Stimulated activated CD8-positive, alpha-beta memory T cell treated with anti-CD3 and anti-CD28 coated beads, Interleukin-7, amount 100 ng/mL, for 1 hour (primary cell): ENCODE data around the gene FRK.
"Not testable (repeated sequence)": the region's sequence is repeated elsewhere in the genome, so short reads cannot be mapped to it uniquely, and the experiment has no call there.

Experiments used
- DNase-seq, 2 donors: peaks; one replicate each; pipeline ENCODE4 v3.0.0-alpha.2; 2020; ENCODE audit warnings: low read depth in 2 of 2

Gene FRK

GRCh38 chr6:116060572-116061283 lies at the start of gene FRK:
Gene FRK (minus strand): TSS chr6:116060891. CDS start chr6:116060311, 580 bp downstream.
- DNase-seq: no peak

- DNase-seq: no peak
Measured at GRCh38 chr6:116108836-116109235, 48.1 kb upstream of the FRK start.

- no peak for DNase-seq
Measured at GRCh38 chr6:116106146-116106545, 45.5 kb upstream of the FRK start.

- no peak for DNase-seq
Measured at GRCh38 chr6:116105247-116105646, 44.6 kb upstream of the FRK start.

GRCh38 chr6:116104636-116105035 lies 43.9 kb upstream of the FRK start:
- DNase-seq: no peak

- DNase-seq: no peak
Measured at GRCh38 chr6:116102873-116103272, 42.2 kb upstream of the FRK start.

GRCh38 chr6:116101790-116102189 lies 41.1 kb upstream of the FRK start:
- DNase-seq: no peak

GRCh38 chr6:116101302-116101718 lies 40.6 kb upstream of the FRK start:
- peak in 1 of 2 donors; percentile 46 for DNase-seq

GRCh38 chr6:116100419-116101301 lies 40.0 kb upstream of the FRK start, which contains the start of gene NT5DC1:
Gene NT5DC1 (plus strand): TSS chr6:116100853. CDS start chr6:116100931, 78 bp downstream.
- peak; percentile 70 to 71 for DNase-seq

GRCh38 chr6:116099036-116099435 lies 38.3 kb upstream of the FRK start:
- no peak for DNase-seq

- no peak for DNase-seq
Measured at GRCh38 chr6:116096979-116097816, 36.5 kb upstream of the FRK start.

- not testable (repeated sequence) for DNase-seq
Measured at GRCh38 chr6:116096048-116096759, 35.5 kb upstream of the FRK start.

- DNase-seq: no peak
Measured at GRCh38 chr6:116094041-116094440, 33.4 kb upstream of the FRK start.

GRCh38 chr6:116090251-116090650 lies 29.6 kb upstream of the FRK start:
- DNase-seq: no peak

GRCh38 chr6:116088946-116089345 lies 28.3 kb upstream of the FRK start:
- DNase-seq: no peak

GRCh38 chr6:116087437-116088027 lies 26.8 kb upstream of the FRK start:
- no peak for DNase-seq

GRCh38 chr6:116084284-116084683 lies 23.6 kb upstream of the FRK start:
- no peak for DNase-seq

GRCh38 chr6:116083052-116083451 lies 22.4 kb upstream of the FRK start:
- no peak for DNase-seq

- DNase-seq: no peak
Measured at GRCh38 chr6:116078945-116079344, 18.3 kb upstream of the FRK start.

GRCh38 chr6:116078522-116078921 lies 17.8 kb upstream of the FRK start:
- no peak for DNase-seq
